ENCODE measurements around the gene OTUD6A. TPM values are rescaled to one million over a fixed set of nuclear protein-coding genes. Genes with fewer than 3 reads are reported as not detected.

The OTUD6A gene
- total and polyA plus RNA-seq, 2 donors from 2014 or later, result not detected

- Histone ChIP-seq H3K4me1 (ENCODE audit: control insufficient read depth in 2 of 3, insufficient read depth in 2 of 3, low read depth in 1 of 3, low read length in 3 of 3) (no peaks in the 10 kb centered on the region), H3K27ac (ENCODE audit: low read depth in 2 of 2, low read length in 2 of 2) (no peak overlapping the region), H3K9ac (ENCODE audit: low read length in 3 of 3) (no peak overlapping the region), H3K4me3 (ENCODE audit: low read length in 3 of 3) (no peak overlapping the region), H3K27me3 (ENCODE audit: control insufficient read depth, insufficient read depth, low read length) (no peaks in the 10 kb centered on the region), H3K9me3 (ENCODE audit: control insufficient read depth in 2 of 3, insufficient read depth in 1 of 3, low read length in 3 of 3) (no peaks in the 10 kb centered on the region), H3K36me3 (ENCODE audit: control insufficient read depth in 2 of 3, insufficient read depth in 3 of 3, low read length in 3 of 3) (no peaks in the 10 kb centered on the region)
- no peak for TF ChIP-seq CTCF (IDR thresholded peaks at IDR 0.05; ENCODE audit: borderline replicate concordance, extremely low read depth, insufficient read depth)
- no peak for DNase-seq
- intact Hi-C loops (cut with DNase I), result no loop called here
- FAIRE-seq, result no peak
These were observed 20.3 kb upstream of the OTUD6A start for GRCh38 chrX:70041993-70042392.

GRCh38 chrX:70042399-70043371 is 19.6 kb upstream of the OTUD6A start:
- TF ChIP-seq CTCF (IDR thresholded peaks at IDR 0.05; ENCODE audit: borderline replicate concordance, extremely low read depth, insufficient read depth), result no peak
- H3K9ac ChIP-seq (ENCODE audit: low read length in 3 of 3), result no peak overlapping the region
- H3K36me3 ChIP-seq (ENCODE audit: control insufficient read depth in 2 of 3, insufficient read depth in 3 of 3, low read length in 3 of 3), result no peaks in the 10 kb centered on the region
- no peak overlapping the region for H3K4me3 ChIP-seq (ENCODE audit: low read length in 3 of 3)
- no peak for FAIRE-seq
- intact Hi-C loops (cut with DNase I), result no loop called here
- DNase-seq, result no peak
- no peak overlapping the region for H3K27ac ChIP-seq (ENCODE audit: low read depth in 2 of 2, low read length in 2 of 2)
- no peaks in the 10 kb centered on the region for H3K9me3 ChIP-seq (ENCODE audit: control insufficient read depth in 2 of 3, insufficient read depth in 1 of 3, low read length in 3 of 3)
- no peaks in the 10 kb centered on the region for H3K4me1 ChIP-seq (ENCODE audit: control insufficient read depth in 2 of 3, insufficient read depth in 2 of 3, low read depth in 1 of 3, low read length in 3 of 3)
- H3K27me3 ChIP-seq (ENCODE audit: control insufficient read depth, insufficient read depth, low read length), result no peaks in the 10 kb centered on the region

DNA sequence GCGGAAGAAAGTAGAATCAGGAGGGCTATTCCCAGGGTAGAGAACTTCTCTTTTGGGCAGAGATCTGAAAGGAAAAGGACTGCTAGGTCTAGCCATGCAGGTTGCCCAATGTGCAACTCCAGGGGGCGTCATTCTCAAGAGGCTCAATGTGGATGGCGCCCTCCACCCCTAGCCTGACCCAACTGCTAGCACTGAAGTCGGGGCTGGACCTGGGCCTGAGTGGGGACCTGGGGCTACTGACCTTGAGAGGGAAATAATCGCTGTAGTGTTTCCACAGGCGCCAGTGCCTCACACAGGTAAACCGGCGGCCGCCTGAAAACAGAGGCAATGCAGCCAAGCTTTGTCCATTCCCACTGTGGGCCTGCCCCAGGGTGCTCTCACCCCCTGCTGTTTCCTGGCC is 18.6 kb upstream of the OTUD6A start:
- no peaks in the 10 kb centered on the region for H3K4me1 ChIP-seq (ENCODE audit: control insufficient read depth in 2 of 3, insufficient read depth in 2 of 3, low read depth in 1 of 3, low read length in 3 of 3)
- DNase-seq (no peak), FAIRE-seq (no peak)
- TF ChIP-seq CTCF (IDR thresholded peaks at IDR 0.05; ENCODE audit: borderline replicate concordance, extremely low read depth, insufficient read depth), result no peak
- no peak overlapping the region for H3K9ac ChIP-seq (ENCODE audit: low read length in 3 of 3)
- no peaks in the 10 kb centered on the region for H3K36me3 ChIP-seq (ENCODE audit: control insufficient read depth in 2 of 3, insufficient read depth in 3 of 3, low read length in 3 of 3)
- no peak overlapping the region for H3K4me3 ChIP-seq (ENCODE audit: low read length in 3 of 3)
- H3K27me3 ChIP-seq (ENCODE audit: control insufficient read depth, insufficient read depth, low read length), result no peaks in the 10 kb centered on the region
- H3K9me3 ChIP-seq (ENCODE audit: control insufficient read depth in 2 of 3, insufficient read depth in 1 of 3, low read length in 3 of 3), result no peaks in the 10 kb centered on the region
- intact Hi-C loops (cut with DNase I), result no loop called here
- H3K27ac ChIP-seq (ENCODE audit: low read depth in 2 of 2, low read length in 2 of 2), result no peak overlapping the region
